CD4-positive, alpha-beta T cell (primary cell): ENCODE data around the gene APOB. TPM values are rescaled to one million over a fixed set of nuclear protein-coding genes. Genes with fewer than 3 reads are reported as not detected.

Source experiments
- ATAC-seq: fragments of 200-7000 bp; cut with Tn5 transposase; one replicate; pipeline ENCODE4 v1.10.0; 2022; ENCODE audit warnings: mild to moderate bottlenecking; ENCODE audit not compliant: poor library complexity
- CTCF ChIA-PET: fragments of 350-600 bp; sonication (Branson Sonifier 250); formaldehyde crosslinking; loops from one replicate; lab custom pipeline; 2021; ENCODE audit warnings: antibody characterized with exemption, inconsistent platforms; lab: Charles Lee
- POLR2A ChIA-PET: fragments of 350-600 bp; sonication (Branson Sonifier 250); formaldehyde crosslinking; loops from one replicate; lab custom pipeline; 2021; ENCODE audit warnings: antibody characterized with exemption, inconsistent platforms; lab: Charles Lee
- DNase-seq, 14 experiments: peaks; one replicate each; pipeline ENCODE4 v3.0.0-alpha.2; 2013 to 2020; ENCODE audit warnings: mixed read lengths in 2 of 14
- H3K27ac ChIP-seq, 2 donors: one replicate each; pipeline versions ENCODE4 v1.5.1 to v1.7.0; 2013; ENCODE audit warnings: low read length in 2 of 2, low read depth in 1 of 2, mild to moderate bottlenecking in 1 of 2
- H3K27me3 ChIP-seq, 2 experiments: 1 replicate in 1 of 2; 2 replicates in 1 of 2; pipeline versions ENCODE4 v1.6.1 to v1.7.0; 2013; ENCODE audit warnings: low read length in 2 of 2, control low read depth in 1 of 2, mild to moderate bottlenecking in 1 of 2, moderate library complexity in 1 of 2; ENCODE audit not compliant: insufficient read depth in 2 of 2, control insufficient read depth in 1 of 2
- H3K36me3 ChIP-seq: one replicate; pipeline ENCODE4 v1.6.1; 2013; ENCODE audit warnings: low read length, control low read depth; ENCODE audit not compliant: insufficient read depth
- H3K4me1 ChIP-seq: one replicate; pipeline ENCODE4 v1.6.1; 2013; ENCODE audit warnings: low read length, control low read depth; ENCODE audit not compliant: insufficient read depth
- H3K4me3 ChIP-seq: one replicate; pipeline ENCODE4 v1.5.1; 2013; ENCODE audit warnings: mild to moderate bottlenecking, low read length, moderate library complexity
- H3K9me3 ChIP-seq, 2 experiments: 1 replicate in 1 of 2; 2 replicates in 1 of 2; pipeline versions ENCODE4 v1.6.1 to v1.7.0; 2013; ENCODE audit warnings: low read length in 2 of 2, mild to moderate bottlenecking in 2 of 2, control low read depth in 1 of 2, moderate library complexity in 1 of 2; ENCODE audit not compliant: control insufficient read depth in 1 of 2, insufficient read depth in 1 of 2
- H3K27ac Mint-ChIP-seq: one replicate; pipeline ENCODE4 v1.8.0; 2020; ENCODE audit warnings: mixed read lengths
- H3K27me3 Mint-ChIP-seq: one replicate; pipeline ENCODE4 v1.8.0; 2021; ENCODE audit warnings: mixed read lengths
- H3K36me3 Mint-ChIP-seq: one replicate; pipeline ENCODE4 v1.8.0; 2021; ENCODE audit warnings: low read depth, mixed read lengths
- H3K4me1 Mint-ChIP-seq: one replicate; pipeline ENCODE4 v1.8.0; 2021; ENCODE audit warnings: low read depth, mixed read lengths
- H3K4me3 Mint-ChIP-seq: one replicate; pipeline ENCODE4 v1.8.0; 2020; ENCODE audit warnings: mild to moderate bottlenecking, mixed read lengths
- H3K9me3 Mint-ChIP-seq: one replicate; pipeline ENCODE4 v1.8.0; 2020; ENCODE audit warnings: mixed read lengths
- intact Hi-C, 2 experiments: fragments of 100-400 bp; cut with DNase I in 1 of 2; cut with micrococcal nuclease in 1 of 2; formaldehyde crosslinking; loops; one replicate each; pipeline versions ENCODE4 v1.15.1 to v1.9.0; 2023 to 2025; cut with DNase I, micrococcal nuclease
- total RNA-seq, 174 experiments: library from RNA in 2 of 174; stranded (reverse) in 2 of 174; gene quantifications; one replicate each; pipeline ENCODE4 v1.2.3 and lab custom pipeline; 2021 to 2026
- TF ChIP-seq, protein P1 (sequence below): fragments of 200-600 bp; IDR thresholded peaks from one replicate; pipeline ENCODE4 v1.8.0; 2022; ENCODE audit warnings: antibody characterized with exemption, mild to moderate bottlenecking

APOB gene
- total RNA-seq, 2 experiments from 2014 or later = not detected

- ATAC-seq (no peak), DNase-seq (no peak)
- H3K27me3 ChIP-seq = peaks cover 15 to 25% of the 10 kb centered on the region in 2 experiments
- no peaks in the 10 kb centered on the region for H3K9me3 Mint-ChIP-seq
- peaks cover 58% of the 10 kb centered on the region for H3K27me3 Mint-ChIP-seq
- TF ChIP-seq, protein P1, sequence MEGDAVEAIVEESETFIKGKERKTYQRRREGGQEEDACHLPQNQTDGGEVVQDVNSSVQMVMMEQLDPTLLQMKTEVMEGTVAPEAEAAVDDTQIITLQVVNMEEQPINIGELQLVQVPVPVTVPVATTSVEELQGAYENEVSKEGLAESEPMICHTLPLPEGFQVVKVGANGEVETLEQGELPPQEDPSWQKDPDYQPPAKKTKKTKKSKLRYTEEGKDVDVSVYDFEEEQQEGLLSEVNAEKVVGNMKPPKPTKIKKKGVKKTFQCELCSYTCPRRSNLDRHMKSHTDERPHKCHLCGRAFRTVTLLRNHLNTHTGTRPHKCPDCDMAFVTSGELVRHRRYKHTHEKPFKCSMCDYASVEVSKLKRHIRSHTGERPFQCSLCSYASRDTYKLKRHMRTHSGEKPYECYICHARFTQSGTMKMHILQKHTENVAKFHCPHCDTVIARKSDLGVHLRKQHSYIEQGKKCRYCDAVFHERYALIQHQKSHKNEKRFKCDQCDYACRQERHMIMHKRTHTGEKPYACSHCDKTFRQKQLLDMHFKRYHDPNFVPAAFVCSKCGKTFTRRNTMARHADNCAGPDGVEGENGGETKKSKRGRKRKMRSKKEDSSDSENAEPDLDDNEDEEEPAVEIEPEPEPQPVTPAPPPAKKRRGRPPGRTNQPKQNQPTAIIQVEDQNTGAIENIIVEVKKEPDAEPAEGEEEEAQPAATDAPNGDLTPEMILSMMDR = no peak
- no peak overlapping the region for H3K27ac Mint-ChIP-seq
- peaks cover 5% of the 10 kb centered on the region for H3K4me1 Mint-ChIP-seq
- H3K36me3 ChIP-seq = no peaks in the 10 kb centered on the region
- ChIA-PET CTCF (no interaction called here), POLR2A (no interaction called here)
- no peaks in the 10 kb centered on the region for H3K36me3 Mint-ChIP-seq
- no peak overlapping the region for H3K4me3 ChIP-seq
- H3K4me1 ChIP-seq = peaks cover 6% of the 10 kb centered on the region
- intact Hi-C loops = loop anchor here in 1 of 2 experiments (5.0 kb wide), 1 partner anchor 272 kb away; no protein-coding TSS in a partner anchor
- no peaks in the 10 kb centered on the region for H3K9me3 ChIP-seq
- no peak overlapping the region for H3K27ac ChIP-seq
- H3K4me3 Mint-ChIP-seq = no peak overlapping the region
Measured at GRCh38 chr2:21044694-21045371, 960 bp upstream of the APOB start.

DNA sequence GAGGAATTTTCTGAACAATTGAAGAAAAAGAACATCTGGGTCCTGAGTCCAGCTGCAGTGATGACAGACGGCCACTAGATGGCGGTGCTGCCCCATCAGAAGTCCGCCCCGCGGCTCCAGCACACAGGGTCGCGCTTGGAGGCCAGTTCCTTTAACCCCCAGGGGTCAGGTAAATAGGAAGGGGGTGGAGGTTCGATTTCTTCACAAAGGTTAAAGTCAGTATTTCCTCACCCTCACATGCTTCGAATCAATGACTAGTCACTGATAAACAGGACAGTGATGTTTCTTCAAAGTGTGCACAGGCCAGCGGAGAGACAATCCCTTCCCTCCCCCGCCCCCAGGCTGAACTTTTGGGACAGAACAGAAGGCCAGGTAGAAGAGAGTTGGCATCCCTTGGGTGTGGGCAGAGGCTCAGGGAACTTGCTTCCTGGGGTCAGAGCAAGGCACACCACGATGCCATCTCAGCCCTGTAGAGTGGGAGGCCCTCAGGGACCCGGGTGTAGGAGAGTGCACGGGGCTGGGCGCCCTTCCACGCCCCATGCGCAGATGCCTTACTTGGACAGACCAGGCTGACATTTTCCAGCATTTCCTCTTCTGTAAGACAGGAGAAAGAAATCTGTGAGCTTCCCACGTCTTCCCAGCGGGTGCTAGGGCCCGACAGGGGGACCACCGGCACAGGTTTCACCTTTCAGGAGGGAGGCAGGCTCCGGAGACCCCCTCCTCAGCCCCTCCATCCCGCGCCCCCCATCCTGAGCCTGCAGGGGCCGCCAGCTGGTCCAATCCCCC lies 722 bp downstream of the APOB start:
- Mint-ChIP-seq H3K4me3 (peak overlapping the region; percentile 8), H3K27me3 (peaks cover 68% of the 10 kb centered on the region)

DNA sequence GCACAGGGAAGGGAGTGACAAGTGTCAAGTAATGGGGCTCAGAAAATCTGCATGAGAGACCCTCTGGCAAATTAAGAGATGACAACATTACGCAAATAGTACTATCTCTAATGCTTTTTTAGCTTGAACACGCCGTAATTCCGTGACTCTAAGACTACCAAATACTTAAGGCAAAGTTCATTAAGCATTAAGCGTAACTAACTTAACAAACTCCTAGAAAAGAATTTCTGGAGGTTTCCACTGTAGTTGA lies 1.2 kb downstream of the APOB start:
- Mint-ChIP-seq H3K27ac (no peak overlapping the region), H3K4me3 (no peak overlapping the region), H3K4me1 (peaks cover 5% of the 10 kb centered on the region), H3K27me3 (peaks cover 66% of the 10 kb centered on the region), H3K36me3 (no peaks in the 10 kb centered on the region), H3K9me3 (no peaks in the 10 kb centered on the region)
- Histone ChIP-seq H3K36me3 (no peaks in the 10 kb centered on the region), H3K4me1 (peaks cover 6% of the 10 kb centered on the region), H3K27me3 (peaks cover 15 to 25% of the 10 kb centered on the region in 2 experiments), H3K4me3 (no peak overlapping the region), H3K27ac (no peak overlapping the region), H3K9me3 (no peaks in the 10 kb centered on the region)
- no peak for ATAC-seq
- intact Hi-C loops = loop anchor here in 1 of 2 experiments (5.0 kb wide), 1 partner anchor 275 kb away; no protein-coding TSS in a partner anchor
- POLR2A ChIA-PET = interaction anchor here (0.7 kb wide), 1 partner anchor 27 kb away, joined by 3 read pairs; no protein-coding TSS in a partner anchor
- no peak for DNase-seq
- CTCF ChIA-PET = interaction anchor here (0.7 to 1.2 kb wide), 3 partner anchors 9 to 17 kb away, joined by 3 to 5 read pairs (median 5); no protein-coding TSS in a partner anchor
- TF ChIP-seq, protein P1 = no peak

More for the DNA sequence above, 722 bp downstream of the APOB start:
- Mint-ChIP-seq H3K9me3 (no peaks in the 10 kb centered on the region), H3K36me3 (no peaks in the 10 kb centered on the region), H3K4me1 (peaks cover 5% of the 10 kb centered on the region), H3K27ac (no peak overlapping the region)
- ATAC-seq (peak; percentile 55), DNase-seq (peak; percentile 17 to 72 (median 42))
- H3K4me1 ChIP-seq = peaks cover 6% of the 10 kb centered on the region
- intact Hi-C loops = loop anchor here in 1 of 2 experiments (5.0 kb wide), 1 partner anchor 274 kb away; no protein-coding TSS in a partner anchor
- ChIA-PET CTCF (interaction anchor here (0.7 to 1.2 kb wide), 3 partner anchors 10 to 18 kb away, joined by 3 to 5 read pairs (median 5); no protein-coding TSS in a partner anchor), POLR2A (interaction anchor here (0.7 kb wide), 1 partner anchor 27 kb away, joined by 3 read pairs; no protein-coding TSS in a partner anchor)
- TF ChIP-seq, protein P1 = peak; percentile 98
- no peak overlapping the region for H3K27ac ChIP-seq
- H3K4me3 ChIP-seq = no peak overlapping the region
- H3K36me3 ChIP-seq = no peaks in the 10 kb centered on the region
- peaks cover 15 to 25% of the 10 kb centered on the region in 2 experiments for H3K27me3 ChIP-seq
- H3K9me3 ChIP-seq = no peaks in the 10 kb centered on the region
